Lower leg skin (tissue), 3 donors: ENCODE data around the gene PHEX.

ENCODE experiments used
- POLR2A ChIP-seq, 2 donors: fragments of 450-650 bp; IDR thresholded peaks; one replicate each; pipeline ENCODE4 v1.6.1; 2016 to 2017; ENCODE audit warnings: antibody characterized with exemption in 2 of 2, mild to moderate bottlenecking in 1 of 2, moderate library complexity in 1 of 2
- TF ChIP-seq, protein P1 (sequence below), 3 donors: fragments of 450-650 bp; IDR thresholded peaks; one replicate each; pipeline ENCODE4 v1.5.1; 2016; ENCODE audit warnings: antibody characterized with exemption in 3 of 3, mild to moderate bottlenecking in 3 of 3, moderate library complexity in 2 of 3

DNA sequence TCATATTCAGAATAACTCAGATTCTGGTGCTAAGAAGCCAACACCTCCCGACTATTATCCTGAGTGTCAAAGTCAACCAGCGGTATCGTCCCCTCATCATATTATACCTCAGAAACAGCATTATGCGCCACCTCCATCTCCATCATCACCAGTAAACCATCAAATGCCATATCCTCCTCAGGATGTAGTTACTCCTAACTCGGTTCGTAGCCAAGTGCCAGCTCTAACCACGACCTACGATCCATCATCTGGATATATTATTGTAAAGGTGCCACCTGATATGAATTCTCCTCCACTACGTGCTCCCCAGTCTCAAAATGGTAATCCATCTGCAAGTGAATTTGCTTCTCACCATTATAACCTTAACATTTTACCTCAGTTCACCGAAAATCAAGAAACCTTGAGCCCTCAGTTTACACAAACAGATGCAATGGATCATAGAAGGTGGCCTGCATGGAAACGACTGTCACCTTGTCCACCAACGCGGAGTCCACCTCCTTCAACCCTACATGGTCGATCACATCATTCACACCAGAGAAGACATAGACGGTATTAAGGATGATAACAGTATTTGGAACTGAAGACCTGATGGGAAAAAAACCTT lies 241.7 kb downstream of the PHEX start:
- TF ChIP-seq, protein P1, sequence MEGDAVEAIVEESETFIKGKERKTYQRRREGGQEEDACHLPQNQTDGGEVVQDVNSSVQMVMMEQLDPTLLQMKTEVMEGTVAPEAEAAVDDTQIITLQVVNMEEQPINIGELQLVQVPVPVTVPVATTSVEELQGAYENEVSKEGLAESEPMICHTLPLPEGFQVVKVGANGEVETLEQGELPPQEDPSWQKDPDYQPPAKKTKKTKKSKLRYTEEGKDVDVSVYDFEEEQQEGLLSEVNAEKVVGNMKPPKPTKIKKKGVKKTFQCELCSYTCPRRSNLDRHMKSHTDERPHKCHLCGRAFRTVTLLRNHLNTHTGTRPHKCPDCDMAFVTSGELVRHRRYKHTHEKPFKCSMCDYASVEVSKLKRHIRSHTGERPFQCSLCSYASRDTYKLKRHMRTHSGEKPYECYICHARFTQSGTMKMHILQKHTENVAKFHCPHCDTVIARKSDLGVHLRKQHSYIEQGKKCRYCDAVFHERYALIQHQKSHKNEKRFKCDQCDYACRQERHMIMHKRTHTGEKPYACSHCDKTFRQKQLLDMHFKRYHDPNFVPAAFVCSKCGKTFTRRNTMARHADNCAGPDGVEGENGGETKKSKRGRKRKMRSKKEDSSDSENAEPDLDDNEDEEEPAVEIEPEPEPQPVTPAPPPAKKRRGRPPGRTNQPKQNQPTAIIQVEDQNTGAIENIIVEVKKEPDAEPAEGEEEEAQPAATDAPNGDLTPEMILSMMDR (IDR thresholded peaks at IDR 0.05) = no peak
- no peak for TF ChIP-seq POLR2A (IDR thresholded peaks at IDR 0.05)
